Esophagus squamous epithelium (tissue), 5 donors: ENCODE measurements around the gene INSM2. TPM values are rescaled to one million over a fixed set of nuclear protein-coding genes. Genes with fewer than 3 reads are reported as not detected.
A peak's percentile ranks its signal among the peaks of the same experiment; 100 is the strongest.

ENCODE experiments used
- DNase-seq: peaks from one replicate; lab custom pipeline; 2025; lab: John Stamatoyannopoulos, UW
- H3K27ac ChIP-seq, 4 donors: fragments of 200-600 bp; sonication (generic); one replicate each; pipeline ENCODE4 v1.5.1; 2016 to 2019; ENCODE audit warnings: mild to moderate bottlenecking in 1 of 4
- H3K27me3 ChIP-seq, 4 donors: fragments of 200-600 bp; sonication (generic); 1 replicate in 3 of 4; 2 replicates in 1 of 4; pipeline versions ENCODE4 v1.5.1 to v1.6.0; 2017 to 2021; ENCODE audit warnings: antibody characterized with exemption in 1 of 4
- H3K36me3 ChIP-seq, 3 donors: fragments of 200-600 bp; sonication (generic); one replicate each; pipeline ENCODE4 v1.5.1; 2016 to 2019
- H3K4me1 ChIP-seq, 3 donors: fragments of 200-600 bp; sonication (generic); one replicate each; pipeline ENCODE4 v1.5.1; 2017 to 2019
- H3K4me3 ChIP-seq, 4 donors: fragments of 200-600 bp; sonication (generic); 1 replicate in 3 of 4; 2 replicates in 1 of 4; pipeline ENCODE4 v1.5.1; 2016 to 2019; ENCODE audit warnings: mild to moderate bottlenecking in 2 of 4, moderate library complexity in 1 of 4
- H3K9me3 ChIP-seq, 3 donors: fragments of 200-600 bp; sonication (generic); one replicate each; pipeline ENCODE4 v1.5.1; 2016 to 2019
- POLR2A ChIP-seq, 4 donors: fragments of 450-650 bp; IDR thresholded peaks; one replicate each; pipeline ENCODE4 v1.6.1; 2017; ENCODE audit warnings: antibody characterized with exemption in 4 of 4, mild to moderate bottlenecking in 4 of 4, moderate library complexity in 3 of 4
- WGBS, 2 donors: methylation state at CpG; one replicate each; pipeline ENCODE4 v1.1.5; 2018; 5-methylcytosine and 5-hydroxymethylcytosine counted together
- intact Hi-C: fragments of 100-400 bp; cut with DNase I; formaldehyde crosslinking; loops from one replicate; pipeline ENCODE4 v1.15.0; 2022
- total RNA-seq, 4 donors: library from RNA; depleted of rRNA; stranded (reverse); fragments of >200 nt; gene quantifications; one replicate each; pipeline ENCODE4 v1.1.0, GENCODE V29; 2016
- TF ChIP-seq, protein P1 (sequence below), 6 experiments: fragments of 450-650 bp in 4 of 6; fragments of 200-600 bp in 2 of 6; sonication (generic) in 2 of 6; IDR thresholded peaks; one replicate each; pipeline ENCODE4 v1.5.1; 2016 to 2019; ENCODE audit warnings: antibody characterized with exemption in 6 of 6, mild to moderate bottlenecking in 4 of 6, moderate library complexity in 4 of 6
- donor health status: DM: yes; HTN: yes; CAD: no.

The INSM2 gene
- total RNA-seq, 4 donors from 2014 or later, result not detected

DNA sequence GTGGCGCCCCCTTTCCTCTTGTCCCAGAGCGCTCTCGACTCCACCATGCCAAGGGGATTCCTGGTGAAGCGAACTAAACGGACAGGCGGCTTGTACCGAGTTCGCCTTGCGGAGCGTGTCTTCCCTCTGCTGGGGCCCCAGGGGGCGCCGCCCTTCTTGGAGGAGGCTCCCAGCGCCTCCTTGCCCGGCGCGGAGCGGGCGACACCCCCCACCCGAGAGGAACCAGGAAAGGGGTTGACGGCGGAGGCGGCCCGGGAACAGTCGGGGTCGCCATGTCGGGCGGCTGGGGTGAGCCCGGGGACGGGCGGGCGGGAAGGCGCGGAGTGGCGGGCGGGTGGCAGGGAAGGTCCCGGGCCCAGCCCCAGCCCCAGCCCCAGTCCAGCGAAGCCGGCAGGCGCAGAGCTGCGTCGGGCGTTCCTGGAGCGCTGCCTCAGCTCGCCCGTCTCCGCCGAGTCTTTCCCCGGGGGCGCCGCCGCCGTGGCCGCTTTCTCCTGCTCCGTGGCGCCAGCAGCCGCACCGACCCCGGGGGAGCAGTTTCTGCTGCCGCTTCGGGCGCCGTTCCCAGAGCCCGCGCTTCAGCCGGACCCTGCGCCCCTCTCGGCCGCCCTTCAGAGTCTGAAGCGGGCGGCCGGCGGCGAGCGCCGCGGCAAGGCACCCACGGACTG lies 376 bp downstream of the INSM2 start:
- no peak for DNase-seq
- intact Hi-C loops, result no loop called here
- no peak for TF ChIP-seq POLR2A (IDR thresholded peaks at IDR 0.05)
- TF ChIP-seq, protein P1, sequence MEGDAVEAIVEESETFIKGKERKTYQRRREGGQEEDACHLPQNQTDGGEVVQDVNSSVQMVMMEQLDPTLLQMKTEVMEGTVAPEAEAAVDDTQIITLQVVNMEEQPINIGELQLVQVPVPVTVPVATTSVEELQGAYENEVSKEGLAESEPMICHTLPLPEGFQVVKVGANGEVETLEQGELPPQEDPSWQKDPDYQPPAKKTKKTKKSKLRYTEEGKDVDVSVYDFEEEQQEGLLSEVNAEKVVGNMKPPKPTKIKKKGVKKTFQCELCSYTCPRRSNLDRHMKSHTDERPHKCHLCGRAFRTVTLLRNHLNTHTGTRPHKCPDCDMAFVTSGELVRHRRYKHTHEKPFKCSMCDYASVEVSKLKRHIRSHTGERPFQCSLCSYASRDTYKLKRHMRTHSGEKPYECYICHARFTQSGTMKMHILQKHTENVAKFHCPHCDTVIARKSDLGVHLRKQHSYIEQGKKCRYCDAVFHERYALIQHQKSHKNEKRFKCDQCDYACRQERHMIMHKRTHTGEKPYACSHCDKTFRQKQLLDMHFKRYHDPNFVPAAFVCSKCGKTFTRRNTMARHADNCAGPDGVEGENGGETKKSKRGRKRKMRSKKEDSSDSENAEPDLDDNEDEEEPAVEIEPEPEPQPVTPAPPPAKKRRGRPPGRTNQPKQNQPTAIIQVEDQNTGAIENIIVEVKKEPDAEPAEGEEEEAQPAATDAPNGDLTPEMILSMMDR (IDR thresholded peaks at IDR 0.05), result no peak
- no peak overlapping the region for H3K27ac ChIP-seq
- no peaks in the 10 kb centered on the region for H3K9me3 ChIP-seq
- peaks cover 0 to 14% (median 0%) of the 10 kb centered on the region in 3 donors for H3K36me3 ChIP-seq
- 0% methylated on average over 14 of the region's 77 CpGs; no CpG with 5 or more reads in 1 of the 2 donors for WGBS, 2 donors
- H3K4me1 ChIP-seq, result peaks cover 26 to 33% (median 27%) of the 10 kb centered on the region in 3 donors
- peaks cover 4 to 74% (median 28%) of the 10 kb centered on the region in 4 donors for H3K27me3 ChIP-seq
- H3K4me3 ChIP-seq, result peak overlapping the region; percentile 41 to 77 (median 56)

DNA sequence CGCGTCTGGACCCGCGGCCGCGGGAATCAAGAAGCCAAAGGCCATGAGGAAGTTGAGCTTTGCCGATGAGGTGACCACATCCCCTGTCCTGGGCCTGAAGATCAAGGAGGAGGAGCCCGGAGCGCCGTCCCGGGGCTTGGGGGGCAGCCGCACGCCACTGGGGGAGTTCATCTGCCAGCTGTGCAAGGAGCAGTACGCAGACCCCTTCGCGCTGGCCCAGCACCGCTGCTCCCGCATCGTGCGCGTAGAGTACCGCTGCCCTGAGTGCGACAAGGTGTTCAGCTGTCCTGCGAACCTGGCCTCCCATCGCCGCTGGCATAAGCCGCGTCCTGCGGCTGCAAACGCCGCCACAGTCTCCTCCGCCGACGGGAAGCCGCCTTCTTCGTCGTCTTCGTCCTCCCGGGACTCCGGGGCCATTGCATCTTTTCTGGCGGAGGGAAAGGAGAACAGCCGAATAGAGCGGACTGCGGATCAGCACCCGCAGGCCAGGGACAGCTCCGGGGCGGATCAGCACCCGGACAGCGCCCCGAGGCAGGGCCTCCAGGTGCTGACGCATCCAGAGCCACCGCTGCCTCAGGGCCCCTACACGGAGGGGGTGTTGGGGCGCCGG lies 1.0 kb downstream of the INSM2 start:
- no peak for DNase-seq
- Histone ChIP-seq H3K4me3 (peak overlapping the region; percentile 41 to 77 (median 56)), H3K27me3 (peaks cover 4 to 67% (median 28%) of the 10 kb centered on the region in 4 donors), H3K36me3 (peaks cover 0 to 21% (median 0%) of the 10 kb centered on the region in 3 donors), H3K27ac (no peak overlapping the region), H3K4me1 (peaks cover 26 to 33% (median 27%) of the 10 kb centered on the region in 3 donors), H3K9me3 (no peaks in the 10 kb centered on the region)
- WGBS, 2 donors, result 0 to 10% methylated on average over 4 to 6 of the region's 55 CpGs
- intact Hi-C loops, result no loop called here
- TF ChIP-seq POLR2A (IDR thresholded peaks at IDR 0.05), result no peak
- TF ChIP-seq, protein P1 (IDR thresholded peaks at IDR 0.05), result no peak

DNA sequence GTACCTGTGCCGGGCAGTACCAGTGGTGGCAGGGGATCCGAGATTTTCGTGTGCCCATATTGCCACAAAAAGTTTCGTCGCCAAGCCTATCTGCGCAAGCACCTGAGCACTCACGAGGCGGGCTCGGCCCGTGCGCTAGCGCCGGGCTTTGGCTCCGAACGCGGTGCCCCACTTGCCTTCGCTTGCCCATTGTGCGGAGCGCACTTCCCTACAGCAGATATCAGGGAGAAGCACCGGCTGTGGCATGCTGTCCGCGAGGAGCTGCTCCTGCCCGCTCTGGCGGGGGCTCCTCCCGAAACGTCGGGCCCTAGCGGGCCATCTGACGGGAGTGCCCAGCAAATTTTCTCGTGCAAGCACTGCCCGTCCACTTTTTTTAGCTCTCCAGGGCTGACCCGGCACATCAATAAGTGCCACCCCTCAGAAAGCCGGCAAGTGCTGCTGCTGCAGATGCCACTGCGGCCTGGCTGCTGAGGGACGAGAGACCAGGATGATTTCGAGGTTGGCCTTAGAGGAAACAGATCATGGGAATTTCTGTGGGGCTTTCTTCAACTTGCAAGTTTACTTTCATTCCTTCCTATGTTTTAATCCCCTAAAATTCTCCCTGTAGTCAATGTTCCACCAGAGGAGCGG lies 1.6 kb downstream of the INSM2 start:
- 16 to 21% methylated on average over 11 to 12 of the region's 37 CpGs for WGBS, 2 donors
- H3K4me3 ChIP-seq, result peak overlapping the region; percentile 4 to 77 (median 56)
- no peaks in the 10 kb centered on the region for H3K9me3 ChIP-seq
- TF ChIP-seq, protein P1 (IDR thresholded peaks at IDR 0.05), result no peak
- TF ChIP-seq POLR2A (IDR thresholded peaks at IDR 0.05), result no peak
- peaks cover 26 to 33% (median 27%) of the 10 kb centered on the region in 3 donors for H3K4me1 ChIP-seq
- DNase-seq, result no peak
- peaks cover 4 to 61% (median 28%) of the 10 kb centered on the region in 4 donors for H3K27me3 ChIP-seq
- intact Hi-C loops, result no loop called here
- H3K36me3 ChIP-seq, result peaks cover 0 to 21% (median 0%) of the 10 kb centered on the region in 3 donors
- no peak overlapping the region for H3K27ac ChIP-seq

DNA sequence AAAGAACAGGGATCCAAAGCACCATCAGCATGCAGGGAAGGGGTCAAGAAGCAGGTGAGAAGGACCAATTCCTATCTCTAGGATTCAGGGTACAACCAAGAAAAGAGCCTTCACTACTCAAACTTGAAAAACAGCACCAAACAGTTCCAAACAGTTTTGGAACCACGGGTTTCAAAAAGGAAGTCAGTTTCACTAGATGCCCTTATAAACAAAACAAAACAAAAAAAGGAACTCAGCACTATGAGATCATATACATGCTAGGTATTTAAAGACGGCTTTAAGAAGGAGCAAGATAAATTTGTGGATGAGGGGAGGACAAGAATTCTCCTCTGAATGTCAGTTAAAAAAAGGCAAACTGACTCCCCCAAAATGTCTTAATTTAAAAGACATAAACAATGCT lies 6.0 kb downstream of the INSM2 start:
- intact Hi-C loops, result no loop called here
- Histone ChIP-seq H3K27me3 (peaks cover 0 to 17% (median 5%) of the 10 kb centered on the region in 4 donors), H3K36me3 (peaks cover 0 to 45% (median 0%) of the 10 kb centered on the region in 3 donors), H3K4me1 (peaks cover 5 to 10% (median 7%) of the 10 kb centered on the region in 3 donors), H3K9me3 (no peaks in the 10 kb centered on the region), H3K4me3 (no peak overlapping the region), H3K27ac (no peak overlapping the region)
- WGBS, 2 donors, result 54 to 56% methylated on average over 2 of the region's 2 CpGs
- DNase-seq, result no peak
- TF ChIP-seq POLR2A (IDR thresholded peaks at IDR 0.05), result no peak
- TF ChIP-seq, protein P1 (IDR thresholded peaks at IDR 0.05), result no peak
